ENCODE results near the gene PRC1. TPM values are rescaled to one million over a fixed set of nuclear protein-coding genes. Genes with fewer than 3 reads are reported as not detected.

Gene PRC1
- total RNA-seq, 1 experiment from 2014 or later: 75.7 TPM

DNA sequence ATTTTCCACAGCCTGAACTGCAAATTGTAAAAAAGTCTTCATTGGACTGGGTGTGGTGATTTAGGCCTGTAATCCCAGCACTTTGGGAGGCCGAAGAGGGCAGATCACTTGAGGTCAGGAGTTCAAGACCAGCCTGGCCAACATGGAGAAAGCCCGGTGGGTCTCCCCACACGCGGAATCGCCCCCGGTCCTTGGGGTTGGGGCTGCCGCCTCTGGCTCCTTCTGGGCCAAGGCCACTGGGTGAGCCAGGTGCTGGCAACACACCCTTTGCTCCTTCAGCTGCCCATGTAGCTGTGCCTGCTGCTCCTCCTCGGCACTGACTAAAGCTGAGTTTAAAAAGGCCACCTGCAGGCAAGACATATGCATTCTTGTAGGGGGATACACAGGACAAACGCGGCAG, 37.5 kb upstream of the PRC1 start:
- H3K23ac ChIP-seq (ENCODE audit: insufficient read length, low read depth, low read length): no peak overlapping the region
- Mint-ChIP-seq H3K4me3 (no peak overlapping the region), H3K4me1 (peaks cover 11 to 12% of the 10 kb centered on the region in 2 experiments), H3K27me3 (ENCODE audit: low read depth) (peaks cover 16% of the 10 kb centered on the region), H3K9me3 (no peaks in the 10 kb centered on the region), H3K27ac (no peak overlapping the region), H3K36me3 (ENCODE audit: insufficient read depth in 1 of 3, low read depth in 3 of 3) (no peaks in the 10 kb centered on the region)
- no CpG with 5 or more reads among the region's 10 CpGs for WGBS (ENCODE audit: extremely low coverage, insufficient read length, low lambda C conversion rate)
- no peaks in the 10 kb centered on the region for H3K4me1 ChIP-seq (ENCODE audit: insufficient read depth, low read length)
- H3K79me1 ChIP-seq (ENCODE audit: insufficient read depth, low read depth, low read length, poor library complexity, severe bottlenecking): no peaks in the 10 kb centered on the region
- no peak overlapping the region for H2BK20ac ChIP-seq (ENCODE audit: low read depth, low read length, poor library complexity, severe bottlenecking)
- H4K8ac ChIP-seq (replicated peaks; ENCODE audit: insufficient read length, low read depth, low read length): no peak overlapping the region
- H2AK5ac ChIP-seq (ENCODE audit: insufficient read length, low read length): no peak overlapping the region
- no peak overlapping the region for H3K56ac ChIP-seq (ENCODE audit: insufficient read length, low read depth, low read length)
- H4K91ac ChIP-seq (ENCODE audit: insufficient read length, low read depth, low read length): no peak overlapping the region
- no peak overlapping the region for H3K18ac ChIP-seq (ENCODE audit: insufficient read length, low read depth, low read length)
- no peak overlapping the region for H2BK120ac ChIP-seq (ENCODE audit: low read depth, low read length, poor library complexity, severe bottlenecking)
- H3K9ac ChIP-seq (ENCODE audit: extremely low read depth, insufficient read length, low read length): no peak overlapping the region
- no peak for DNase-seq
- H3T11ph ChIP-seq (ENCODE audit: low read length): no peak overlapping the region
- TF ChIP-seq, protein P1, sequence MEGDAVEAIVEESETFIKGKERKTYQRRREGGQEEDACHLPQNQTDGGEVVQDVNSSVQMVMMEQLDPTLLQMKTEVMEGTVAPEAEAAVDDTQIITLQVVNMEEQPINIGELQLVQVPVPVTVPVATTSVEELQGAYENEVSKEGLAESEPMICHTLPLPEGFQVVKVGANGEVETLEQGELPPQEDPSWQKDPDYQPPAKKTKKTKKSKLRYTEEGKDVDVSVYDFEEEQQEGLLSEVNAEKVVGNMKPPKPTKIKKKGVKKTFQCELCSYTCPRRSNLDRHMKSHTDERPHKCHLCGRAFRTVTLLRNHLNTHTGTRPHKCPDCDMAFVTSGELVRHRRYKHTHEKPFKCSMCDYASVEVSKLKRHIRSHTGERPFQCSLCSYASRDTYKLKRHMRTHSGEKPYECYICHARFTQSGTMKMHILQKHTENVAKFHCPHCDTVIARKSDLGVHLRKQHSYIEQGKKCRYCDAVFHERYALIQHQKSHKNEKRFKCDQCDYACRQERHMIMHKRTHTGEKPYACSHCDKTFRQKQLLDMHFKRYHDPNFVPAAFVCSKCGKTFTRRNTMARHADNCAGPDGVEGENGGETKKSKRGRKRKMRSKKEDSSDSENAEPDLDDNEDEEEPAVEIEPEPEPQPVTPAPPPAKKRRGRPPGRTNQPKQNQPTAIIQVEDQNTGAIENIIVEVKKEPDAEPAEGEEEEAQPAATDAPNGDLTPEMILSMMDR (conservative IDR thresholded peaks at IDR 0.05): no peak
- no peak overlapping the region for H3K14ac ChIP-seq (ENCODE audit: insufficient read depth, low read length)
- no peak overlapping the region for H3K27ac ChIP-seq (ENCODE audit: insufficient read length, low read depth, low read length)
- H3K4ac ChIP-seq (ENCODE audit: low read depth, low read length): no peak overlapping the region
- no peak overlapping the region for H4K5ac ChIP-seq (ENCODE audit: insufficient read length, low read depth, low read length)
- no peak overlapping the region for H2BK12ac ChIP-seq (ENCODE audit: insufficient read length, low read depth, low read length)
- no peaks in the 10 kb centered on the region for H3K27me3 ChIP-seq (ENCODE audit: insufficient read depth, low read length)
- no peak overlapping the region for H2BK15ac ChIP-seq (ENCODE audit: low read depth, low read length)
- no peaks in the 10 kb centered on the region for H3K79me2 ChIP-seq (ENCODE audit: insufficient read depth, low read length)
- no peaks in the 10 kb centered on the region for H3K23me2 ChIP-seq (ENCODE audit: insufficient read length, low read depth, low read length, poor library complexity, severe bottlenecking)
- H3K4me2 ChIP-seq (ENCODE audit: insufficient read depth, insufficient read length, low read length): no peak overlapping the region
- no peaks in the 10 kb centered on the region for H4K20me1 ChIP-seq (ENCODE audit: control insufficient read depth, insufficient read depth, insufficient read length)
- H2BK5ac ChIP-seq (ENCODE audit: insufficient read length, low read length): no peak overlapping the region
- H2AFZ ChIP-seq (ENCODE audit: low read length): no peak overlapping the region
- no peaks in the 10 kb centered on the region for H3K9me3 ChIP-seq (ENCODE audit: control insufficient read depth, low read depth, low read length)

Data from H9 (cell line).